ENCODE results near the gene CERS3. TPM values are rescaled to one million over a fixed set of nuclear protein-coding genes. Genes with fewer than 3 reads are reported as not detected.

Gene CERS3
- total RNA-seq, 1 experiment from 2014 or later, result not detected

GRCh38 chr15:100434038-100434437 is 94.7 kb downstream of the CERS3 start:
- no peaks in the 10 kb centered on the region for H3K36me3 ChIP-seq (ENCODE audit: control insufficient read depth, insufficient read depth, low read length)
- in situ Hi-C loops (cut with HindIII; ENCODE audit: low pct_unique_long_range_greater_than_20kb, low sequenced_read_pairs), result no loop called here
- TF ChIP-seq CTCF (IDR thresholded peaks at IDR 0.05), result no peak
- no peak for TF ChIP-seq TCF7L2 (IDR thresholded peaks at IDR 0.05; ENCODE audit: low read depth, low read length)
- no peak for TF ChIP-seq SIN3A (IDR thresholded peaks at IDR 0.05; ENCODE audit: borderline replicate concordance, insufficient read depth, low read depth, low read length)
- no peak for TF ChIP-seq REST (IDR thresholded peaks at IDR 0.05; ENCODE audit: insufficient read depth in 1 of 2, low read depth in 2 of 2, low read length in 1 of 2)
- no peak for TF ChIP-seq POLR2AphosphoS5 (IDR thresholded peaks at IDR 0.05; ENCODE audit: low read depth, low read length)
- H3K9me3 ChIP-seq (ENCODE audit: control insufficient read depth, insufficient read depth, low read depth, low read length), result no peaks in the 10 kb centered on the region
- intact Hi-C loops (cut with micrococcal nuclease; ENCODE audit: unreplicated experiment), result no loop called here
- H3K27ac ChIP-seq (ENCODE audit: low read length), result no peak overlapping the region
- BruUV-seq (replicated peaks), result no TSS peak
- no peaks in the 10 kb centered on the region for H3K27me3 ChIP-seq (ENCODE audit: control insufficient read depth, insufficient read depth, low read length)
- ATAC-seq (no peak), DNase-seq (ENCODE audit: low read depth, low spot score) (no peak)
- POLR2A ChIA-PET, result no interaction called here
- CTCF ChIA-PET, result no interaction called here
- no peaks in the 10 kb centered on the region for H3K4me1 ChIP-seq (ENCODE audit: control insufficient read depth, insufficient read depth, low read length)
- H3K4me3 ChIP-seq (ENCODE audit: low read depth in 2 of 2, low read length in 2 of 2), result no peak overlapping the region

GRCh38 chr15:100433304-100433703 is 95.4 kb downstream of the CERS3 start:
- CTCF ChIA-PET, result interaction anchor here (0.7 kb wide), 1 partner anchor 184 kb away, joined by 5 read pairs; no protein-coding TSS in a partner anchor
- ATAC-seq (no peak), DNase-seq (ENCODE audit: low read depth, low spot score) (no peak)
- no peaks in the 10 kb centered on the region for H3K36me3 ChIP-seq (ENCODE audit: control insufficient read depth, insufficient read depth, low read length)
- H3K27ac ChIP-seq (ENCODE audit: low read length), result no peak overlapping the region
- intact Hi-C loops (cut with micrococcal nuclease; ENCODE audit: unreplicated experiment) (no loop called here), in situ Hi-C loops (cut with HindIII; ENCODE audit: low pct_unique_long_range_greater_than_20kb, low sequenced_read_pairs) (no loop called here)
- H3K4me1 ChIP-seq (ENCODE audit: control insufficient read depth, insufficient read depth, low read length), result no peaks in the 10 kb centered on the region
- TF ChIP-seq CTCF (IDR thresholded peaks at IDR 0.05) (no peak), TCF7L2 (IDR thresholded peaks at IDR 0.05; ENCODE audit: low read depth, low read length) (no peak), POLR2AphosphoS5 (IDR thresholded peaks at IDR 0.05; ENCODE audit: low read depth, low read length) (no peak), REST (IDR thresholded peaks at IDR 0.05; ENCODE audit: insufficient read depth in 1 of 2, low read depth in 2 of 2, low read length in 1 of 2) (no peak), SIN3A (IDR thresholded peaks at IDR 0.05; ENCODE audit: borderline replicate concordance, insufficient read depth, low read depth, low read length) (no peak)
- POLR2A ChIA-PET, result no interaction called here
- H3K27me3 ChIP-seq (ENCODE audit: control insufficient read depth, insufficient read depth, low read length), result no peaks in the 10 kb centered on the region
- no peak overlapping the region for H3K4me3 ChIP-seq (ENCODE audit: low read depth in 2 of 2, low read length in 2 of 2)
- H3K9me3 ChIP-seq (ENCODE audit: control insufficient read depth, insufficient read depth, low read depth, low read length), result no peaks in the 10 kb centered on the region
- BruUV-seq (replicated peaks), result no TSS peak

All from Panc1 (cell line).